NCI-H226 (cell line): ENCODE measurements around the gene MEF2C.

Source experiments
- DNase-seq: peaks from one replicate; pipeline ENCODE4 v3.0.0-alpha.2; 2015

Gene MEF2C

GRCh38 chr5:88708021-88708420 lies 175.0 kb downstream of the MEF2C start:
- DNase-seq: no peak

GRCh38 chr5:88707216-88707965 lies 175.6 kb downstream of the MEF2C start:
- DNase-seq: peak; percentile 33

- DNase-seq: no peak
Observed at GRCh38 chr5:88702332-88702731, 180.7 kb downstream of the MEF2C start.

GRCh38 chr5:88700121-88700520 lies 182.9 kb downstream of the MEF2C start:
- no peak for DNase-seq

- DNase-seq: no peak
Observed at GRCh38 chr5:88698290-88698689, 184.7 kb downstream of the MEF2C start.

GRCh38 chr5:88696466-88696865 lies 186.5 kb downstream of the MEF2C start:
- DNase-seq: no peak

- DNase-seq: no peak
Observed at GRCh38 chr5:88695931-88696330, 187.1 kb downstream of the MEF2C start.

GRCh38 chr5:88695232-88695631 lies 187.8 kb downstream of the MEF2C start:
- no peak for DNase-seq

GRCh38 chr5:88694023-88694679 lies 188.8 kb downstream of the MEF2C start:
- DNase-seq: no peak

GRCh38 chr5:88693071-88693932 lies 189.7 kb downstream of the MEF2C start:
- no peak for DNase-seq

GRCh38 chr5:88691945-88692868 lies 190.8 kb downstream of the MEF2C start:
- DNase-seq: no peak

GRCh38 chr5:88691230-88691582 lies 191.8 kb downstream of the MEF2C start:
- DNase-seq: no peak

GRCh38 chr5:88690409-88691229 lies 192.4 kb downstream of the MEF2C start:
- peak; percentile 24 for DNase-seq

GRCh38 chr5:88689668-88690408 lies 193.1 kb downstream of the MEF2C start:
- DNase-seq: no peak

- DNase-seq: no peak
Observed at GRCh38 chr5:88688984-88689667, 193.9 kb downstream of the MEF2C start.

- DNase-seq: no peak
Observed at GRCh38 chr5:88688156-88688983, 194.6 kb downstream of the MEF2C start.

- DNase-seq: no peak
Observed at GRCh38 chr5:88687373-88687911, 195.5 kb downstream of the MEF2C start.

- DNase-seq: no peak
Observed at GRCh38 chr5:88686726-88687125, 196.3 kb downstream of the MEF2C start.
